Neural cell (in vitro differentiated cells): ENCODE data around the gene MYO3A. TPM values are rescaled to one million over a fixed set of nuclear protein-coding genes. Genes with fewer than 3 reads are reported as not detected.

Experiments used
- H2AFZ ChIP-seq: fragments of 200-600, 300-800 bp; sonication (generic), shearing (Covaris generic); 2 replicates; pipeline ENCODE4 v1.6.0; 2014; ENCODE audit warnings: low read depth, mild to moderate bottlenecking, antibody characterized with exemption, low read length, moderate library complexity
- H3F3A ChIP-seq: fragments of 200-600 bp; shearing (Covaris generic); 2 replicates; pipeline ENCODE4 v1.6.1; 2016; ENCODE audit warnings: mild to moderate bottlenecking, moderate library complexity, mixed read lengths, antibody characterized with exemption, low read length; ENCODE audit not compliant: insufficient read depth, poor library complexity, severe bottlenecking
- H3K27ac ChIP-seq: fragments of 200-600, 300-800 bp; sonication (generic), shearing (Covaris generic); 2 replicates; pipeline ENCODE4 v1.5.1; 2014; ENCODE audit warnings: mild to moderate bottlenecking, low read length, moderate library complexity
- H3K27me3 ChIP-seq: fragments of 300-800, 200-600 bp; sonication (generic), shearing (Covaris generic); 2 replicates; pipeline ENCODE4 v1.6.0; 2014; ENCODE audit warnings: mild to moderate bottlenecking, low read depth, low read length, moderate library complexity; ENCODE audit not compliant: insufficient read depth
- H3K36me3 ChIP-seq: fragments of 300-800, 200-600 bp; sonication (generic), shearing (Covaris generic); 2 replicates; pipeline ENCODE4 v1.5.1; 2014; ENCODE audit warnings: mild to moderate bottlenecking, antibody characterized with exemption, low read length, moderate library complexity; ENCODE audit not compliant: insufficient read depth
- H3K4me2 ChIP-seq: fragments of 300-800, 200-600 bp; sonication (generic), shearing (Covaris generic); 2 replicates; pipeline ENCODE4 v1.6.0; 2014; ENCODE audit warnings: mild to moderate bottlenecking, low read length
- H3K4me3 ChIP-seq: fragments of 300-800, 200-600 bp; sonication (generic), shearing (Covaris generic); 2 replicates; pipeline ENCODE4 v1.5.1; 2014; ENCODE audit warnings: mild to moderate bottlenecking, low read length, moderate library complexity
- H3K79me2 ChIP-seq: fragments of 200-600 bp; shearing (Covaris generic); replicated peaks from 2 replicates; pipeline ENCODE4 v1.6.0; 2014; ENCODE audit warnings: mild to moderate bottlenecking, low read length, moderate library complexity; ENCODE audit not compliant: insufficient read depth
- H3K9ac ChIP-seq: fragments of 300-800, 200-600 bp; sonication (generic), shearing (Covaris generic); 2 replicates; pipeline ENCODE4 v1.6.1; 2016; ENCODE audit warnings: mild to moderate bottlenecking, low read length, mixed read lengths
- H3K9me2 ChIP-seq: fragments of 200-600 bp; shearing (Covaris generic); 2 replicates; pipeline ENCODE4 v1.6.1; 2016; ENCODE audit warnings: mild to moderate bottlenecking, low read length, mixed read lengths; ENCODE audit not compliant: insufficient read depth
- H3K9me3 ChIP-seq: fragments of 200-600, 300-800 bp; sonication (generic), shearing (Covaris generic); 2 replicates; pipeline ENCODE4 v1.6.1; 2016; ENCODE audit warnings: mild to moderate bottlenecking, mixed run types, low read length, moderate library complexity, mixed read lengths
- H4K20me1 ChIP-seq: fragments of 200-600 bp; shearing (Covaris generic); 2 replicates; pipeline ENCODE4 v1.6.1; 2016; ENCODE audit warnings: mild to moderate bottlenecking, mixed run types; ENCODE audit not compliant: insufficient read depth
- EP300 ChIP-seq: fragments of 450-650 bp; conservative IDR thresholded peaks from 2 replicates; pipeline ENCODE4 v1.6.1; 2014; ENCODE audit warnings: antibody characterized with exemption, mild to moderate bottlenecking, moderate library complexity; ENCODE audit not compliant: poor library complexity, severe bottlenecking
- EZH2 ChIP-seq: fragments of 200-600, 300-800 bp; shearing (Covaris generic), sonication (generic); IDR thresholded peaks from 2 replicates; pipeline ENCODE4 v1.6.1; 2014; ENCODE audit warnings: antibody characterized with exemption, low read length, borderline replicate concordance, mild to moderate bottlenecking; ENCODE audit not compliant: insufficient read depth, poor library complexity, severe bottlenecking
- MXI1 ChIP-seq: fragments of 450-650 bp; conservative IDR thresholded peaks from 2 replicates; pipeline ENCODE4 v1.6.1; 2014; ENCODE audit warnings: antibody characterized with exemption, mild to moderate bottlenecking; ENCODE audit not compliant: poor library complexity, severe bottlenecking
- POLR2AphosphoS5 ChIP-seq: IDR thresholded peaks from 2 replicates; pipeline ENCODE4 v1.6.1; 2012
- RAD21 ChIP-seq: fragments of 450-650 bp; conservative IDR thresholded peaks from 2 replicates; pipeline ENCODE4 v1.6.1; 2014; ENCODE audit warnings: antibody characterized with exemption, mild to moderate bottlenecking, moderate library complexity
- SMC3 ChIP-seq: fragments of 450-650 bp; conservative IDR thresholded peaks from 2 replicates; pipeline ENCODE4 v1.6.1; 2014; ENCODE audit warnings: antibody characterized with exemption, mild to moderate bottlenecking, moderate library complexity; ENCODE audit not compliant: poor library complexity
- TAF1 ChIP-seq: IDR thresholded peaks from 2 replicates; pipeline ENCODE4 v1.6.1; 2012; ENCODE audit warnings: low read depth
- polyA plus RNA-seq: library from polyadenylated mRNA; depleted of rRNA; stranded (reverse); fragments of >200 nt; gene quantifications from 2 replicates; pipeline ENCODE4 v1.2.3, GENCODE V29; 2014
- TF ChIP-seq, protein P1 (sequence below): IDR thresholded peaks from 2 replicates; pipeline ENCODE4 v1.6.1; 2012; ENCODE audit warnings: borderline replicate concordance
- TF ChIP-seq, protein P2 (sequence below): fragments of 450-650 bp; IDR thresholded peaks from 2 replicates; pipeline ENCODE4 v1.5.1; 2014; ENCODE audit warnings: antibody characterized with exemption, mild to moderate bottlenecking, moderate library complexity; ENCODE audit not compliant: poor library complexity, severe bottlenecking

The MYO3A gene
- polyA plus RNA-seq, 1 donor from 2014 or later, result 4.1 TPM

DNA sequence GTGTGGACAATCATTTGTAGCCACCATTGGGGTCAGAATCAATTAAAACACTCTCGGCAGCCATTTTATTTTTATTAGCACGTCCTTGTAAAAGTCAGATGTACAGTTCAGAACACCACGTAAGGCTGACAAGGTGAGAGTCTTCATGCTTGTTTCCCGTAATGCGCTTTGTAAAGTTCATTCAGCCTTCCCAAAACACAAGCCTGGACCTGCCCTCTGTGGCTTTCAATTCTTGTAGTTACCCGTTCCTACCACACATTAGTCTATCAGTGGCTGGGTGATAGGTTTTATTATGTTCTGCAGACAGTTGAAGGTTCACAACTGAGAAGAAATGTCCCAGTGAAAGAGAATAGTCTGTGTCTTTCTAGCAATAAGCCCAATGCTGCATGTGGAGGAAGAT lies 317.9 kb downstream of the MYO3A start:
- TF ChIP-seq RAD21 (no peak), TAF1 (no peak), POLR2AphosphoS5 (no peak), SMC3 (no peak), EZH2 (no peak), EP300 (no peak), MXI1 (no peak)
- TF ChIP-seq, protein P1, sequence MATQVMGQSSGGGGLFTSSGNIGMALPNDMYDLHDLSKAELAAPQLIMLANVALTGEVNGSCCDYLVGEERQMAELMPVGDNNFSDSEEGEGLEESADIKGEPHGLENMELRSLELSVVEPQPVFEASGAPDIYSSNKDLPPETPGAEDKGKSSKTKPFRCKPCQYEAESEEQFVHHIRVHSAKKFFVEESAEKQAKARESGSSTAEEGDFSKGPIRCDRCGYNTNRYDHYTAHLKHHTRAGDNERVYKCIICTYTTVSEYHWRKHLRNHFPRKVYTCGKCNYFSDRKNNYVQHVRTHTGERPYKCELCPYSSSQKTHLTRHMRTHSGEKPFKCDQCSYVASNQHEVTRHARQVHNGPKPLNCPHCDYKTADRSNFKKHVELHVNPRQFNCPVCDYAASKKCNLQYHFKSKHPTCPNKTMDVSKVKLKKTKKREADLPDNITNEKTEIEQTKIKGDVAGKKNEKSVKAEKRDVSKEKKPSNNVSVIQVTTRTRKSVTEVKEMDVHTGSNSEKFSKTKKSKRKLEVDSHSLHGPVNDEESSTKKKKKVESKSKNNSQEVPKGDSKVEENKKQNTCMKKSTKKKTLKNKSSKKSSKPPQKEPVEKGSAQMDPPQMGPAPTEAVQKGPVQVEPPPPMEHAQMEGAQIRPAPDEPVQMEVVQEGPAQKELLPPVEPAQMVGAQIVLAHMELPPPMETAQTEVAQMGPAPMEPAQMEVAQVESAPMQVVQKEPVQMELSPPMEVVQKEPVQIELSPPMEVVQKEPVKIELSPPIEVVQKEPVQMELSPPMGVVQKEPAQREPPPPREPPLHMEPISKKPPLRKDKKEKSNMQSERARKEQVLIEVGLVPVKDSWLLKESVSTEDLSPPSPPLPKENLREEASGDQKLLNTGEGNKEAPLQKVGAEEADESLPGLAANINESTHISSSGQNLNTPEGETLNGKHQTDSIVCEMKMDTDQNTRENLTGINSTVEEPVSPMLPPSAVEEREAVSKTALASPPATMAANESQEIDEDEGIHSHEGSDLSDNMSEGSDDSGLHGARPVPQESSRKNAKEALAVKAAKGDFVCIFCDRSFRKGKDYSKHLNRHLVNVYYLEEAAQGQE, result no peak
- TF ChIP-seq, protein P2, sequence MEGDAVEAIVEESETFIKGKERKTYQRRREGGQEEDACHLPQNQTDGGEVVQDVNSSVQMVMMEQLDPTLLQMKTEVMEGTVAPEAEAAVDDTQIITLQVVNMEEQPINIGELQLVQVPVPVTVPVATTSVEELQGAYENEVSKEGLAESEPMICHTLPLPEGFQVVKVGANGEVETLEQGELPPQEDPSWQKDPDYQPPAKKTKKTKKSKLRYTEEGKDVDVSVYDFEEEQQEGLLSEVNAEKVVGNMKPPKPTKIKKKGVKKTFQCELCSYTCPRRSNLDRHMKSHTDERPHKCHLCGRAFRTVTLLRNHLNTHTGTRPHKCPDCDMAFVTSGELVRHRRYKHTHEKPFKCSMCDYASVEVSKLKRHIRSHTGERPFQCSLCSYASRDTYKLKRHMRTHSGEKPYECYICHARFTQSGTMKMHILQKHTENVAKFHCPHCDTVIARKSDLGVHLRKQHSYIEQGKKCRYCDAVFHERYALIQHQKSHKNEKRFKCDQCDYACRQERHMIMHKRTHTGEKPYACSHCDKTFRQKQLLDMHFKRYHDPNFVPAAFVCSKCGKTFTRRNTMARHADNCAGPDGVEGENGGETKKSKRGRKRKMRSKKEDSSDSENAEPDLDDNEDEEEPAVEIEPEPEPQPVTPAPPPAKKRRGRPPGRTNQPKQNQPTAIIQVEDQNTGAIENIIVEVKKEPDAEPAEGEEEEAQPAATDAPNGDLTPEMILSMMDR, result no peak
- no peak overlapping the region for H3K27ac ChIP-seq
- H3K9ac ChIP-seq, result no peak overlapping the region
- no peaks in the 10 kb centered on the region for H4K20me1 ChIP-seq
- H3K36me3 ChIP-seq, result peaks cover 30% of the 10 kb centered on the region
- no peaks in the 10 kb centered on the region for H3K79me2 ChIP-seq
- H3K27me3 ChIP-seq, result no peaks in the 10 kb centered on the region
- H3K9me3 ChIP-seq, result no peaks in the 10 kb centered on the region
- no peaks in the 10 kb centered on the region for H3F3A ChIP-seq
- no peak overlapping the region for H2AFZ ChIP-seq
- H3K9me2 ChIP-seq, result no peaks in the 10 kb centered on the region
- H3K4me2 ChIP-seq, result no peak overlapping the region
- no peak overlapping the region for H3K4me3 ChIP-seq

DNA sequence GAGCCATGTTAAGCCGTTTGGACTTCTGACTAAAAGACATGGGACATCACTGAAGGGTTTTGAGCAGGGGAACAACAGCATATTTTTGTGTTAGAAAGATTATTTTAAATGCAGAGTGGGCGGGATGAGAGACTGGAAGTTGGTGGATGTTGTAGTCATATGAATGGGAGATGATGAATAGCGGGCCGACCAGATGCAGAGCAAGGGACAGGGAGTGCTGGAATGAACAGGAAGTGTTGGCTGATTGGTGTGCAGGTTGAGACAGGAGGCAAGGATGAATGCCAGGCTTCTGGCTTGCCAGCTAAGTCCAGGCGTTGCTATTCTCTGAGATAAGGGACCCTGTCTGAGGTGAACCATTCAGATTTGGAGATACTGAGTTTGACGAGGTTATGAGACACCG lies 320.6 kb downstream of the MYO3A start:
- Histone ChIP-seq H3K36me3 (peaks cover 18% of the 10 kb centered on the region), H2AFZ (no peak overlapping the region), H3K9me3 (no peaks in the 10 kb centered on the region), H3K27me3 (no peaks in the 10 kb centered on the region), H3K4me3 (no peak overlapping the region), H3K4me2 (no peak overlapping the region), H3K9me2 (no peaks in the 10 kb centered on the region), H3K9ac (no peak overlapping the region), H3K79me2 (no peaks in the 10 kb centered on the region), H3F3A (no peaks in the 10 kb centered on the region), H3K27ac (no peak overlapping the region), H4K20me1 (no peaks in the 10 kb centered on the region)
- TF ChIP-seq SMC3, result no peak
- no peak for TF ChIP-seq MXI1

DNA sequence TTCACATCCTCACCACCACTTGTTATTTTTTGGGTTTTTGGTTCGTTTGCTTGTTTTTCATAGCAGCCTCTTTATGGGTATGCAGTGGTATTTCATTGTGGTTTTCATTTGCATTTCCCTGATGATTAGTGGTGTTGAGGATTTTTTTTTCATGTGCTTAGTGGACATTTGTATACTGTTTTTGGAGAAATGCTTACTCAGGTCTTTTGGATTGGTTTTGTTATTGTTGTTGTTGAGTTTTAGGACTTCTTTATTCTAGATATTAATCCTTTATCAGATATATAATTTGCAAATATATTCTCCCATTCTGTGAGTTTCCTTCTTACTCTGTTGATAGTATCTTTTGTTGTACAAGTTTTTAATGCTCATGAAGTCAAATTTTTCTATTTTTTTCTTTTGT lies 325.3 kb downstream of the MYO3A start:
- no peaks in the 10 kb centered on the region for H3K79me2 ChIP-seq

More for the DNA sequence above, 325.3 kb downstream of the MYO3A start:
- Histone ChIP-seq H4K20me1 (no peaks in the 10 kb centered on the region), H3K9me3 (no peaks in the 10 kb centered on the region), H3K4me3 (no peak overlapping the region), H3K27me3 (no peaks in the 10 kb centered on the region), H3K27ac (no peak overlapping the region), H3F3A (no peaks in the 10 kb centered on the region), H3K9ac (no peak overlapping the region), H3K36me3 (no peaks in the 10 kb centered on the region), H2AFZ (no peak overlapping the region), H3K4me2 (no peak overlapping the region), H3K9me2 (no peaks in the 10 kb centered on the region)
- TF ChIP-seq, protein P2, result no peak
- TF ChIP-seq, protein P1, result no peak
- TF ChIP-seq SMC3 (no peak), EZH2 (no peak), MXI1 (no peak), POLR2AphosphoS5 (no peak), EP300 (no peak), RAD21 (no peak), TAF1 (no peak)
